Measurements from ENCODE around the gene ETS2. TPM values are rescaled to one million over a fixed set of nuclear protein-coding genes. Genes with fewer than 3 reads are reported as not detected.

ETS2 gene
- polyA plus RNA-seq, 1 experiment: 18.8 TPM

GRCh38 chr21:38802050-38803026 lies 3.4 kb upstream of the ETS2 start:
- POLR2A ChIA-PET: no interaction called here
- no peaks in the 10 kb centered on the region for H3K27me3 ChIP-seq (ENCODE audit: control insufficient read depth, insufficient read depth, low read length)
- no peaks in the 10 kb centered on the region for H3K36me3 ChIP-seq (ENCODE audit: control insufficient read depth, insufficient read depth, low read length)
- no peak overlapping the region for H3K4me3 ChIP-seq (ENCODE audit: low read depth, low read length)
- no peak for DNase-seq (ENCODE audit: low read depth)
- no peak for TF ChIP-seq CTCF (IDR thresholded peaks at IDR 0.05; ENCODE audit: insufficient read depth, low read depth, low read length)
- CTCF ChIA-PET: interaction anchor here (1.1 to 1.8 kb wide), 3 partner anchors 13 to 335 kb away, joined by 3 to 10 read pairs (median 5); no protein-coding TSS in a partner anchor

GRCh38 chr21:38803075-38803660 lies 2.6 kb upstream of the ETS2 start:
- DNase-seq (ENCODE audit: low read depth): no peak

DNA sequence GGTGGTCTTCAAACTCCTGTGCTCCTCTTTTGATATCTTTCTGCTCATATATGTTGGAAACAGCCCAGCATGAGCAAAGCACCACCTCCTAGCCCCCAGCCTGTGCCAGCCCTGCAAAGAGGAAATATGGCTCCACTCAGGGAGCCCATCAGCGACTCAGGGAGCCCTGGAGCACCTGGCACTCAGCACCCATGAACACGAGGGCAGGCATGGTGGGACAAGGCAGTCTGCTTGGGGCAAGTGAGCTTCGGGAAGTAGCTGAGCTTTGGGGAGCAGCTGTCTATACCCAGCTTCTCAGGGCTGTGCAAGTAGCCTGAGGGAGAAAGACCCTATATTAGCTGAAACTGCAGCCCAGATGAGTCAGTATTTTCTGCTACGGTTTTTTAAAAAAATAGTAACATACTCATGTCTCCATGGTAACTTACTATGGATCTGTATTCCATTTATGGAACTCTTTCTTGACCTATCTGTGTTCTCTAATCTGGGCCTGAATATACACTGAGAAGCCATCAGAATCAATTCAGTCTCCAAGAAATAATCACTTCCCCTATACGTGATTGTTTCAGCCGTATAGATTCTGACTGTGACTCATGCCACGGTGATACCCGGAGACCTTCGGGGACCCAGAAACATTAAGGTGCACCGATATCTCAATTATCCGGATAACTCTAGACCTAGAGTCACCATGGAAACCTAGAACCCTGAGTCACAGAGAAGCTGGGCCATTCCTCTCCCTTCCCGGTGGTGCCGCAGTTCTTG lies 1.5 kb upstream of the ETS2 start:
- Histone ChIP-seq H3K27me3 (ENCODE audit: control insufficient read depth, insufficient read depth, low read length) (no peaks in the 10 kb centered on the region), H3K36me3 (ENCODE audit: control insufficient read depth, insufficient read depth, low read length) (no peaks in the 10 kb centered on the region), H3K4me3 (ENCODE audit: low read depth, low read length) (no peak overlapping the region)
- TF ChIP-seq CTCF (IDR thresholded peaks at IDR 0.05; ENCODE audit: insufficient read depth, low read depth, low read length): no peak
- CTCF ChIA-PET: interaction anchor here (1.4 kb wide), 1 partner anchor 117 kb away, joined by 4 read pairs; no protein-coding TSS in a partner anchor
- DNase-seq (ENCODE audit: low read depth): no peak
- POLR2A ChIA-PET: interaction anchor here (0.6 kb wide), 1 partner anchor 67 kb away, joined by 5 read pairs; no protein-coding TSS in a partner anchor

More at GRCh38 chr21:38803075-38803660, 2.6 kb upstream of the ETS2 start:
- no peak for TF ChIP-seq CTCF (IDR thresholded peaks at IDR 0.05; ENCODE audit: insufficient read depth, low read depth, low read length)
- H3K36me3 ChIP-seq (ENCODE audit: control insufficient read depth, insufficient read depth, low read length): no peaks in the 10 kb centered on the region
- ChIA-PET POLR2A (no interaction called here), CTCF (interaction anchor here (1.1 to 1.8 kb wide), 3 partner anchors 14 to 334 kb away, joined by 3 to 10 read pairs (median 4); no protein-coding TSS in a partner anchor)
- no peak overlapping the region for H3K4me3 ChIP-seq (ENCODE audit: low read depth, low read length)
- H3K27me3 ChIP-seq (ENCODE audit: control insufficient read depth, insufficient read depth, low read length): no peaks in the 10 kb centered on the region

- CTCF ChIA-PET: interaction anchor here (1.4 kb wide), 2 partner anchors 13 to 117 kb away, joined by 4 to 5 read pairs; no protein-coding TSS in a partner anchor
- POLR2A ChIA-PET: no interaction called here
Observed at GRCh38 chr21:38804789-38805327, 871 bp upstream of the ETS2 start.

More at GRCh38 chr21:38804789-38805327, 871 bp upstream of the ETS2 start:
- DNase-seq (ENCODE audit: low read depth): no peak
- no peaks in the 10 kb centered on the region for H3K27me3 ChIP-seq (ENCODE audit: control insufficient read depth, insufficient read depth, low read length)
- 0 out of 2 replicates have a peak, but pooled peaks cover 3% of the 10 kb centered on the region for H3K36me3 ChIP-seq (ENCODE audit: control insufficient read depth, insufficient read depth, low read length)
- peak overlapping the region; percentile 89 for H3K4me3 ChIP-seq (ENCODE audit: low read depth, low read length)
- TF ChIP-seq CTCF (IDR thresholded peaks at IDR 0.05; ENCODE audit: insufficient read depth, low read depth, low read length): peak; percentile 61
